ENCODE data around the gene ZDHHC1. TPM values are rescaled to one million over a fixed set of nuclear protein-coding genes. Genes with fewer than 3 reads are reported as not detected.

The ZDHHC1 gene
- total RNA-seq, 1 experiment from 2014 or later: 21.5 TPM

GRCh38 chr16:67448580-67448979 is 32.3 kb upstream of the ZDHHC1 start:
- no peak for DNase-seq (ENCODE audit: low spot score)

GRCh38 chr16:67447508-67448076 is 31.3 kb upstream of the ZDHHC1 start:
- peak; percentile 51 for DNase-seq (ENCODE audit: low spot score)

GRCh38 chr16:67446968-67447507 is 30.8 kb upstream of the ZDHHC1 start:
- DNase-seq (ENCODE audit: low spot score): no peak

GRCh38 chr16:67445913-67446907 is 29.9 kb upstream of the ZDHHC1 start:
- DNase-seq (ENCODE audit: low spot score): no peak

GRCh38 chr16:67445441-67445912 is 29.2 kb upstream of the ZDHHC1 start:
- DNase-seq (ENCODE audit: low spot score): no peak

GRCh38 chr16:67445126-67445426 is 28.8 kb upstream of the ZDHHC1 start:
- DNase-seq (ENCODE audit: low spot score): no peak

- DNase-seq (ENCODE audit: low spot score): no peak
Observed at GRCh38 chr16:67444259-67445125, 28.2 kb upstream of the ZDHHC1 start.

GRCh38 chr16:67443265-67443664 is 27.0 kb upstream of the ZDHHC1 start:
- DNase-seq (ENCODE audit: low spot score): no peak

- no peak for DNase-seq (ENCODE audit: low spot score)
Observed at GRCh38 chr16:67442581-67443255, 26.4 kb upstream of the ZDHHC1 start.

- DNase-seq (ENCODE audit: low spot score): no peak
Observed at GRCh38 chr16:67441907-67442306, 25.6 kb upstream of the ZDHHC1 start.

GRCh38 chr16:67441271-67441753 is 25.0 kb upstream of the ZDHHC1 start:
- peak; percentile 88 for DNase-seq (ENCODE audit: low spot score)

GRCh38 chr16:67438824-67439393 is 22.6 kb upstream of the ZDHHC1 start:
- DNase-seq (ENCODE audit: low spot score): no peak

GRCh38 chr16:67438098-67438791 is 22.0 kb upstream of the ZDHHC1 start:
- no peak for DNase-seq (ENCODE audit: low spot score)

- no peak for DNase-seq (ENCODE audit: low spot score)
Observed at GRCh38 chr16:67437513-67437912, 21.2 kb upstream of the ZDHHC1 start.

- no peak for DNase-seq (ENCODE audit: low spot score)
Observed at GRCh38 chr16:67436640-67437193, 20.4 kb upstream of the ZDHHC1 start.

GRCh38 chr16:67435758-67436164 is 19.5 kb upstream of the ZDHHC1 start:
- no peak for DNase-seq (ENCODE audit: low spot score)

GRCh38 chr16:67433131-67433719 is 16.9 kb upstream of the ZDHHC1 start:
- DNase-seq (ENCODE audit: low spot score): no peak

GRCh38 chr16:67432506-67432890 is 16.2 kb upstream of the ZDHHC1 start:
- no peak for DNase-seq (ENCODE audit: low spot score)

GRCh38 chr16:67431775-67432505 is 15.7 kb upstream of the ZDHHC1 start:
- DNase-seq (ENCODE audit: low spot score): no peak
